Thoracic aorta (tissue), 2 donors: Measurements from ENCODE around the gene SLC35F3. TPM values are rescaled to one million over a fixed set of nuclear protein-coding genes. Genes with fewer than 3 reads are reported as not detected.

ENCODE experiments used
- ATAC-seq: fragments of 150-250 bp; one replicate; pipeline ENCODE4 v1.8.0; 2017; ENCODE audit warnings: low read depth; ENCODE audit not compliant: insufficient number of reproducible peaks, low FRiP score
- DNase-seq: peaks from one replicate; pipeline ENCODE4 v3.0.0-alpha.2; 2020; ENCODE audit warnings: low spot score
- H3K27ac ChIP-seq, 2 donors: fragments of 200-600 bp; sonication (generic); 1 replicate in 1 of 2; 2 replicates in 1 of 2; pipeline ENCODE4 v1.5.1; 2016; ENCODE audit warnings: mild to moderate bottlenecking in 2 of 2, moderate library complexity in 2 of 2
- H3K27me3 ChIP-seq: fragments of 200-600 bp; sonication (generic); replicated peaks from 2 replicates; pipeline ENCODE4 v1.6.0; 2016; ENCODE audit warnings: mild to moderate bottlenecking; ENCODE audit not compliant: insufficient read depth
- H3K36me3 ChIP-seq: fragments of 200-600 bp; sonication (generic); one replicate; pipeline ENCODE4 v1.5.1; 2016
- H3K4me1 ChIP-seq, 2 donors: fragments of 200-600 bp; sonication (generic); 1 replicate in 1 of 2; 2 replicates in 1 of 2; pipeline versions ENCODE4 v1.5.1 to v1.6.0; 2016; ENCODE audit warnings: low read depth in 2 of 2, mild to moderate bottlenecking in 1 of 2; ENCODE audit not compliant: control insufficient read depth in 1 of 2
- H3K4me3 ChIP-seq: fragments of 200-600 bp; sonication (generic); 2 replicates; pipeline ENCODE4 v1.5.1; 2016; ENCODE audit warnings: mild to moderate bottlenecking
- H3K9me3 ChIP-seq: fragments of 200-600 bp; sonication (generic); 2 replicates; pipeline ENCODE4 v1.5.1; 2016
- total RNA-seq, 2 donors: library from RNA; depleted of rRNA; stranded (reverse); fragments of >200 nt; gene quantifications; one replicate each; pipeline versions ENCODE4 v1.1.0 to v1.2.3, GENCODE V29; 2016
- TF ChIP-seq, protein P1 (sequence below): fragments of 200-600 bp; sonication (generic); IDR thresholded peaks from one replicate; pipeline ENCODE4 v1.5.1; 2019; ENCODE audit warnings: antibody characterized with exemption

SLC35F3 gene
- total RNA-seq, 2 donors from 2014 or later, result not detected

DNA sequence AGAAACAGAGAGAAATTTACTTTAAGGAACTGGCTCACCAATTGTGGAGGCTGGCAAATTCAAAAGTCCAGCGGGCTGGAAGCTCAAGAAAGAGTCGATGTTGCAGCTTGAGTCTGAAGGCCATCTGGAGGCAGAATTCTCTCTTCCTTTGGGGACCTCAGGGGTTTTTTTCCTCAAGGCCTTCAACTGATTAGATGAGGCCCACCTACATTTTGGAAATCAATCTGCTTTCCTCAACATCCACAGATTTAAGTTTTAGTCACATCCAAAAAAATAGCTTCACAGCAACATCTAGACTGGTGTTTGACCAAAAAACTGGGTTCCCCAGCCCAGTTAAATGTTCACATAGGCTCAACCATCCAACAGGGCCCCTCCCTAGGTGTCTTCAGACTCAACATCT lies 114.9 kb downstream of the SLC35F3 start:
- H3K9me3 ChIP-seq, result no peaks in the 10 kb centered on the region
- H3K4me3 ChIP-seq, result no peak overlapping the region
- H3K27me3 ChIP-seq, result no peaks in the 10 kb centered on the region
- H3K27ac ChIP-seq, result no peak overlapping the region
- ATAC-seq (no peak), DNase-seq (no peak)
- H3K4me1 ChIP-seq, result no peaks in the 10 kb centered on the region
- H3K36me3 ChIP-seq, result no peaks in the 10 kb centered on the region
- TF ChIP-seq, protein P1, sequence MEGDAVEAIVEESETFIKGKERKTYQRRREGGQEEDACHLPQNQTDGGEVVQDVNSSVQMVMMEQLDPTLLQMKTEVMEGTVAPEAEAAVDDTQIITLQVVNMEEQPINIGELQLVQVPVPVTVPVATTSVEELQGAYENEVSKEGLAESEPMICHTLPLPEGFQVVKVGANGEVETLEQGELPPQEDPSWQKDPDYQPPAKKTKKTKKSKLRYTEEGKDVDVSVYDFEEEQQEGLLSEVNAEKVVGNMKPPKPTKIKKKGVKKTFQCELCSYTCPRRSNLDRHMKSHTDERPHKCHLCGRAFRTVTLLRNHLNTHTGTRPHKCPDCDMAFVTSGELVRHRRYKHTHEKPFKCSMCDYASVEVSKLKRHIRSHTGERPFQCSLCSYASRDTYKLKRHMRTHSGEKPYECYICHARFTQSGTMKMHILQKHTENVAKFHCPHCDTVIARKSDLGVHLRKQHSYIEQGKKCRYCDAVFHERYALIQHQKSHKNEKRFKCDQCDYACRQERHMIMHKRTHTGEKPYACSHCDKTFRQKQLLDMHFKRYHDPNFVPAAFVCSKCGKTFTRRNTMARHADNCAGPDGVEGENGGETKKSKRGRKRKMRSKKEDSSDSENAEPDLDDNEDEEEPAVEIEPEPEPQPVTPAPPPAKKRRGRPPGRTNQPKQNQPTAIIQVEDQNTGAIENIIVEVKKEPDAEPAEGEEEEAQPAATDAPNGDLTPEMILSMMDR, result no peak

DNA sequence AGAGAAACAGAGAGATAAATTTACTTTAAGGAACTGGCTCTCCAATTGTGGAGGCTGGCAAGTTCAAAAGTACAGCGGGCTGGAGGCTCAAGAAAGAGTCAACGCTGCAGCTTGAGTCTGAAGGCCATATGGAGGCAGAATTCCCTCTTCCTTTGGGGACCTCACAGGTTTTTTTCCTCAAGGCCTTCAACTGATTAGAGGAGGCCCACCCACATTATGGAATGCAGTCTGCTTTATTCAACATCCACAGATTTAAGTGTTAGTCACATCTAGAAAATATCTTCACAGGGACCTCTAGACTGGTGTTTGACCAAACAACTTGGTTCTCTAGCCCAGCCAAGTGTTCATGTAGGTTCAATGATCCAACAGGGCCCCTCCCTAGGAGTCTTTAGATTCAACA lies 117.8 kb downstream of the SLC35F3 start:
- Histone ChIP-seq H3K36me3 (no peaks in the 10 kb centered on the region), H3K27me3 (no peaks in the 10 kb centered on the region), H3K4me1 (no peaks in the 10 kb centered on the region), H3K27ac (no peak overlapping the region), H3K9me3 (no peaks in the 10 kb centered on the region), H3K4me3 (no peak overlapping the region)
- no peak for ATAC-seq
- TF ChIP-seq, protein P1, result no peak
- DNase-seq, result no peak

DNA sequence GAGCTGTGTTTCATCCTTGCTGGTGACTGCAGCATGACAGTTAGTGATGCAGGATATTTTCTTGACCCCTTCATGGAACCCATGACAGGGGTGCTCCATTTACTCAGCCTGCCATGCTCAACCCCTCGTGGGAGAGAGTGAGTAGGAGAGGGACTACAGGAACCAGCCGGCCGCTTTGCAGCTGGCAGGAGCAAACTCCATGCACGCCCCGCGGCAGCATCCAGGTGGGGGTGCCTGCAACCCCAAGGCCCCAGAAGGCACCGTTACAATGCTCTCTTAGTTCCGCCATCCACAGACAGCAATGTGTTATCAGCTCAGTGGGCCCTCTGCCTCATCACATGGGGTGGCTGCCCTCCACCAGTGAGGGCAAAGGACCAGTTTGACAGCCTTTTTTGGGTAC lies 135.1 kb downstream of the SLC35F3 start:
- TF ChIP-seq, protein P1, result no peak
- no peaks in the 10 kb centered on the region for H3K36me3 ChIP-seq
- no peak for ATAC-seq

DNA sequence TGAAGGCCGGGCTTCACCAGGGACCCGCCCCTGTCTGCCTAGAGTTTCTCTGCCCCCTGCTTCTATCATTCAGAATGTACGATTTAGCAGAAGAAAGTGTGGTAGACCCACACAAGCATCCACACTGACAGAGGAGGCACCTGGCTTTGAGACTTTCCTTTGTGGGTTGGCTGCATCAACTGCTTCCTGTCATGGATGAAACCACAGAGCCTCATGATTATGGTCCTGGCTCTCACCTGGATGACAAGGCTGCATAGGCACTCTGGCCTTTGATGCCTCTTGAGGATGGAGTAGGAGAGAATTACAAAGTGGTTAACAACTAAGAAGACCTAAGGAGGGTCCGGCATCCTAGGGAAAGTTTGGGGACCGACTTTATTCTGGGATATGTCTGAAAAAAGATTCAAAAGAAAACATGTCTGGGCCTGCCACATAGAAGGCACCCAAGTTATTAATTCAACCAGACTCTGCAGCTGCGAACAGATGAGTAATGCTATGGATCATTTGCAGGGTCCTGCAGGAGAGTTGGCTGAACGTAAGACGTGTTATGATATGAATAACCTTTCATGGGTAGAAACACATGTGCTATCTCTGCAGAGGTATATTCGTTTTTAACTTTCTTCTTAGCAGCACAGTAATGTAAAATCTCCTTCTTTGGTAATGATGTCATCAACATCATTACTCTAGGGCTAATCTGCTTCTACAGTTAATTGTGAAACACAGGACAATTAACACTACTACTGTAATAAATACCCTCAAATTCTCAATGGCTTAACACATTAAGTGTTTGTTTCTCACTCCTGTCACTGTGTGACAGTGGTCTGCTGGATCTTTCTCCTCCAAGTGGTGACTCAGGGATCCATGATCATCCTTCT lies 136.2 kb downstream of the SLC35F3 start:
- H3K27ac ChIP-seq, result no peak overlapping the region
- H3K9me3 ChIP-seq, result no peaks in the 10 kb centered on the region
- TF ChIP-seq, protein P1, result no peak
- H3K4me1 ChIP-seq, result no peaks in the 10 kb centered on the region
- no peak overlapping the region for H3K4me3 ChIP-seq
- H3K36me3 ChIP-seq, result no peaks in the 10 kb centered on the region
- no peak for ATAC-seq
- no peak for DNase-seq
- no peaks in the 10 kb centered on the region for H3K27me3 ChIP-seq

More for the DNA sequence above, 135.1 kb downstream of the SLC35F3 start:
- H3K4me1 ChIP-seq, result no peaks in the 10 kb centered on the region
- no peak overlapping the region for H3K4me3 ChIP-seq
- no peaks in the 10 kb centered on the region for H3K9me3 ChIP-seq
- no peak for DNase-seq
- H3K27ac ChIP-seq, result no peak overlapping the region
- H3K27me3 ChIP-seq, result no peaks in the 10 kb centered on the region

DNA sequence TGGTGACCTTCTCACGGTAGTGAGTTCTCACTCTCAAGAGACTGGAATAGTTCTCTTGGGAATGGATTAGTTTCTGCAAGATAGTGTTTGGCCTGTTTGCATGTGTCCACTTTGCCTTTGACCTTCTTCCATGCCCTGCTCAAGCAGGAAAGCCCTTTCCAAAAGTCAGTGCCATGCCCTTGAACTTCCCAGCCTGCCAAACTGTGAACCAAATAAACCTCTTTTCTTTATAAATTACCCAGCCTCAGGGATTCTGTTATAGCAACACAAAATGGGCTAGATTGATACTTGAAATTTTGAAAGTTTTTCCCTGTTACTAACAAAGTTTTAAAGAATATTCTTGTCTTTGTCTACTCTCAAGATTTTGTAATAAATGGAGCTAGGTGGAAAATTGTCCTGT lies 139.6 kb downstream of the SLC35F3 start:
- TF ChIP-seq, protein P1, result no peak
- Histone ChIP-seq H3K27ac (no peak overlapping the region), H3K27me3 (no peaks in the 10 kb centered on the region), H3K4me3 (no peak overlapping the region), H3K9me3 (no peaks in the 10 kb centered on the region), H3K4me1 (no peaks in the 10 kb centered on the region), H3K36me3 (no peaks in the 10 kb centered on the region)
- no peak for DNase-seq
- ATAC-seq, result no peak
